Liver (tissue), 9 donors: ENCODE data around the gene HADHA. TPM values are rescaled to one million over a fixed set of nuclear protein-coding genes. Genes with fewer than 3 reads are reported as not detected.

Experiments
- DNase-seq: peaks from one replicate; pipeline ENCODE4 v3.0.0-alpha.2; 2017; ENCODE audit warnings: low spot score
- H3K27ac ChIP-seq, 2 donors: one replicate each; pipeline ENCODE4 v1.7.0; 2013; ENCODE audit warnings: inconsistent platforms in 2 of 2, low read length in 2 of 2, control low read depth in 1 of 2, low read depth in 1 of 2, mild to moderate bottlenecking in 1 of 2
- H3K27me3 ChIP-seq, 4 donors: one replicate each; pipeline versions ENCODE4 v1.6.1 to v1.7.0; 2013; ENCODE audit warnings: low read length in 3 of 4, inconsistent platforms in 1 of 4, mild to moderate bottlenecking in 1 of 4, moderate library complexity in 1 of 4; ENCODE audit not compliant: control insufficient read depth in 4 of 4, insufficient read depth in 4 of 4
- H3K36me3 ChIP-seq, 4 donors: one replicate each; pipeline versions ENCODE4 v1.6.1 to v1.7.0; 2013; ENCODE audit warnings: low read length in 3 of 4, mild to moderate bottlenecking in 3 of 4, low read depth in 1 of 4, moderate library complexity in 1 of 4; ENCODE audit not compliant: control insufficient read depth in 4 of 4, insufficient read depth in 3 of 4
- H3K4me1 ChIP-seq, 4 donors: one replicate each; pipeline versions ENCODE4 v1.6.1 to v1.7.0; 2013; ENCODE audit warnings: low read length in 3 of 4, mild to moderate bottlenecking in 3 of 4, moderate library complexity in 1 of 4; ENCODE audit not compliant: control insufficient read depth in 4 of 4, insufficient read depth in 4 of 4
- H3K4me3 ChIP-seq, 3 donors: one replicate each; pipeline versions ENCODE4 v1.6.1 to v1.7.0; 2013; ENCODE audit warnings: low read length in 3 of 3, control low read depth in 1 of 3, low read depth in 1 of 3, mild to moderate bottlenecking in 1 of 3
- H3K9ac ChIP-seq, 2 donors: one replicate each; pipeline ENCODE4 v1.7.0; 2013; ENCODE audit warnings: low read length in 2 of 2, mild to moderate bottlenecking in 2 of 2, moderate library complexity in 2 of 2, control low read depth in 1 of 2, low read depth in 1 of 2
- H3K9me3 ChIP-seq, 4 donors: one replicate each; pipeline versions ENCODE4 v1.6.1 to v1.7.0; 2013; ENCODE audit warnings: low read length in 3 of 4; ENCODE audit not compliant: control insufficient read depth in 4 of 4
- ATF3 ChIP-seq: IDR thresholded peaks from 2 replicates; pipeline ENCODE4 v1.6.1; 2016; ENCODE audit warnings: antibody characterized with exemption
- FOXA1 ChIP-seq: IDR thresholded peaks from 2 replicates; pipeline ENCODE4 v1.6.1; 2016; ENCODE audit warnings: antibody characterized with exemption
- GABPA ChIP-seq, 2 donors: IDR thresholded peaks in 1 of 2; conservative IDR thresholded peaks in 1 of 2; 2 replicates each; pipeline ENCODE4 v1.6.1; 2016; ENCODE audit warnings: antibody characterized with exemption in 2 of 2, mild to moderate bottlenecking in 1 of 2, moderate library complexity in 1 of 2
- HNF4A ChIP-seq, 2 donors: conservative IDR thresholded peaks; 2 replicates each; pipeline ENCODE4 v1.6.1; 2016; ENCODE audit warnings: antibody characterized with exemption in 2 of 2, mild to moderate bottlenecking in 2 of 2
- HNF4G ChIP-seq: IDR thresholded peaks from 2 replicates; pipeline ENCODE4 v1.6.1; 2016; ENCODE audit warnings: antibody characterized with exemption
- JUND ChIP-seq, 2 donors: IDR thresholded peaks; 2 replicates each; pipeline ENCODE4 v1.6.1; 2016; ENCODE audit warnings: antibody characterized with exemption in 2 of 2
- NR2F2 ChIP-seq: IDR thresholded peaks from 2 replicates; pipeline ENCODE4 v1.6.1; 2016; ENCODE audit warnings: antibody characterized with exemption
- REST ChIP-seq: IDR thresholded peaks from 2 replicates; pipeline ENCODE4 v1.6.1; 2016; ENCODE audit warnings: antibody characterized with exemption, mild to moderate bottlenecking
- RXRA ChIP-seq, 2 donors: IDR thresholded peaks; 2 replicates each; pipeline ENCODE4 v1.6.1; 2017 to 2018; ENCODE audit warnings: antibody characterized with exemption in 2 of 2, mild to moderate bottlenecking in 1 of 2
- SP1 ChIP-seq: IDR thresholded peaks from 2 replicates; pipeline ENCODE4 v1.6.1; 2018; ENCODE audit warnings: antibody characterized with exemption, mild to moderate bottlenecking
- TAF1 ChIP-seq: conservative IDR thresholded peaks from 2 replicates; pipeline ENCODE4 v1.6.1; 2016; ENCODE audit warnings: antibody characterized with exemption, mild to moderate bottlenecking
- YY1 ChIP-seq: IDR thresholded peaks from 2 replicates; pipeline ENCODE4 v1.6.1; 2016; ENCODE audit warnings: antibody characterized with exemption, mild to moderate bottlenecking
- WGBS: extraction: QIAGEN DNeasy Blood & Tissue Kit; methylation state at CpG from one replicate; pipeline ENCODE4 v1.1.7; 2013; 5-methylcytosine and 5-hydroxymethylcytosine counted together
- polyA plus RNA-seq, 2 donors: library from polyadenylated mRNA; stranded (reverse) in 1 of 2; unstranded in 1 of 2; fragments of 200-250 nt in 1 of 2; fragments of >200 nt in 1 of 2; fragmentation: Nextera tagmentation in 1 of 2; extraction: Ambion mirVana in 1 of 2; gene quantifications; one replicate each; pipeline versions ENCODE4 v1.2.1 to v1.2.3, GENCODE V29; 2013 to 2015
- total RNA-seq, 2 donors: library from RNA; depleted of rRNA; stranded (reverse); fragments of >200 nt; gene quantifications; one replicate each; pipeline ENCODE4 v1.2.3, GENCODE V29; 2014
- TF ChIP-seq, protein P1 (sequence below): IDR thresholded peaks from 2 replicates; pipeline ENCODE4 v1.6.1; 2016; ENCODE audit warnings: antibody characterized with exemption
- TF ChIP-seq, protein P2 (sequence below): IDR thresholded peaks from 2 replicates; pipeline ENCODE4 v1.6.1; 2016; ENCODE audit warnings: antibody characterized with exemption
- donor health status: healthy.
- donor health status: healthy.
- donor health status: healthy.
- donor health status: healthy.
- donor health status: healthy.

Gene HADHA
- total and polyA plus RNA-seq, 4 donors = 101 to 276 (median 159) TPM

- Histone ChIP-seq H3K9me3 (no peaks in the 10 kb centered on the region), H3K9ac (no peak overlapping the region), H3K27me3 (peaks cover 0 to 2% (median 0%) of the 10 kb centered on the region in 4 donors), H3K4me1 (no peaks in the 10 kb centered on the region), H3K4me3 (no peak overlapping the region), H3K27ac (no peak overlapping the region), H3K36me3 (no peaks in the 10 kb centered on the region)
- DNase-seq = no peak
- TF ChIP-seq RXRA (IDR thresholded peaks at IDR 0.05) (no peak), REST (no peak), NR2F2 (no peak), YY1 (no peak)
- 80% methylated on average over 12 of the region's 12 CpGs for WGBS
Measured at GRCh38 chr2:26150243-26150642, 94.2 kb downstream of the HADHA start.

DNA sequence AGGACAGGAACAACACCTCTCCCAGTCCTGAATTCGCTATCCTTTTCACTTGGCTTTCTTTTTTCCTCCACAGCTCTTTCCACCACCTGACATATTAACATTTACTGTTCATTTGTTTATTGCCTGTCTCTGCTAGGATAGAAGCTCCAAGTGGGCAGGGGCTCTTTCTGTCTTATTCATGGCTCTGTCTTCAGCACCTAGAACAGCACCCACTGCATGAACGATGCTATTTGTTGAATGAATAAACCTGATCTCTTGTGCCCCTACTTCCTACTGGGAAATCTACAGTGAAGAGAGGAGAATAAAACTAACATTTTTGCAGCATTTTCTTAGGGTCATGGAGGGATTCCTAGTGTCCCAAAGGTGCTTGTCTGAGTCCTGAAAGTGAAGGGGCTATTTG lies 95.9 kb downstream of the HADHA start:
- WGBS = 44% methylated on average over 2 of the region's 2 CpGs
- DNase-seq = no peak
- H3K4me1 ChIP-seq = no peaks in the 10 kb centered on the region
- H3K4me3 ChIP-seq = no peak overlapping the region
- H3K27ac ChIP-seq = no peak overlapping the region
- H3K9me3 ChIP-seq = no peaks in the 10 kb centered on the region
- H3K27me3 ChIP-seq = peaks cover 0 to 2% (median 0%) of the 10 kb centered on the region in 4 donors
- no peak overlapping the region for H3K9ac ChIP-seq
- TF ChIP-seq SP1 (no peak), ATF3 (no peak), JUND (IDR thresholded peaks at IDR 0.05) (no peak), GABPA (IDR thresholded peaks at IDR 0.05 in 1 of 2, conservative IDR thresholded peaks at IDR 0.05 in 1 of 2) (no peak), FOXA1 (no peak), HNF4A (conservative IDR thresholded peaks at IDR 0.05) (no peak), TAF1 (no peak), HNF4G (no peak), NR2F2 (no peak)
- TF ChIP-seq, protein P1, sequence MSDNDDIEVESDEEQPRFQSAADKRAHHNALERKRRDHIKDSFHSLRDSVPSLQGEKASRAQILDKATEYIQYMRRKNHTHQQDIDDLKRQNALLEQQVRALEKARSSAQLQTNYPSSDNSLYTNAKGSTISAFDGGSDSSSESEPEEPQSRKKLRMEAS = no peak
- TF ChIP-seq, protein P2, sequence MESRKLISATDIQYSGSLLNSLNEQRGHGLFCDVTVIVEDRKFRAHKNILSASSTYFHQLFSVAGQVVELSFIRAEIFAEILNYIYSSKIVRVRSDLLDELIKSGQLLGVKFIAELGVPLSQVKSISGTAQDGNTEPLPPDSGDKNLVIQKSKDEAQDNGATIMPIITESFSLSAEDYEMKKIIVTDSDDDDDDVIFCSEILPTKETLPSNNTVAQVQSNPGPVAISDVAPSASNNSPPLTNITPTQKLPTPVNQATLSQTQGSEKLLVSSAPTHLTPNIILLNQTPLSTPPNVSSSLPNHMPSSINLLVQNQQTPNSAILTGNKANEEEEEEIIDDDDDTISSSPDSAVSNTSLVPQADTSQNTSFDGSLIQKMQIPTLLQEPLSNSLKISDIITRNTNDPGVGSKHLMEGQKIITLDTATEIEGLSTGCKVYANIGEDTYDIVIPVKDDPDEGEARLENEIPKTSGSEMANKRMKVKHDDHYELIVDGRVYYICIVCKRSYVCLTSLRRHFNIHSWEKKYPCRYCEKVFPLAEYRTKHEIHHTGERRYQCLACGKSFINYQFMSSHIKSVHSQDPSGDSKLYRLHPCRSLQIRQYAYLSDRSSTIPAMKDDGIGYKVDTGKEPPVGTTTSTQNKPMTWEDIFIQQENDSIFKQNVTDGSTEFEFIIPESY = no peak
- no peaks in the 10 kb centered on the region for H3K36me3 ChIP-seq
